NCI-H1694 (cell line): ENCODE measurements around the gene POU3F1.
A peak's percentile ranks its signal among the peaks of the same experiment; 100 is the strongest.
"Not testable (repeated sequence)": the region's sequence is repeated elsewhere in the genome, so short reads cannot be mapped to it uniquely, and the experiment has no call there.

ENCODE experiments used
- DNase-seq: peaks from one replicate; lab custom pipeline; 2025; lab: John Stamatoyannopoulos, UW

POU3F1 gene

DNA sequence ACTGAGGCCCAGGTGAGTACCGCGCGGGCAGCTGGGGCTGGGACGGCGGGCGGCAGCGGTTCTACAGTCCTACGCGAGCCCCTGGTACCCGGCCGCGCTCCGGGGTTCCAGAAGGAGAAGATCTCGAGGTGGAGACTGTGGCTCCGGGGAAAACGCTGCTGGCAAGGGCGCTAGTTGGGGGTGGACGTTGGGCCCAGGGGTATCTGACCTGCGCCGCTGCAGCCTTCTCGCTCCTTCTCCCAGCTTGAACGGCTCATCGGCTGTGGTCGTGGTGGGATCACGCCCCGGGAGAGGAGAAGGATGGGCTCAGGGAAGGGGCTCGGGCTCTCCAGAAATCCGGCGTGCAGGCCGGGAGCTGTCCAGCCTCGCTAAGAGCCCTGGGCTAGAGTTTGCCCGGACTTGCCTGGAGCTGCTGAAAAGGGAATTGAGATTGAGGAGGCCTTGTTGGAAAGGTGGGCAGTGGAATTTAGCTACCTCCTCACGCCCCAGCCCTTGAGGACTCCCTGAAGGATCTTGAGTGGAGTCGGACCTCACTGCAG is 1.1 kb upstream of the POU3F1 start:
- DNase-seq = no peak

DNA sequence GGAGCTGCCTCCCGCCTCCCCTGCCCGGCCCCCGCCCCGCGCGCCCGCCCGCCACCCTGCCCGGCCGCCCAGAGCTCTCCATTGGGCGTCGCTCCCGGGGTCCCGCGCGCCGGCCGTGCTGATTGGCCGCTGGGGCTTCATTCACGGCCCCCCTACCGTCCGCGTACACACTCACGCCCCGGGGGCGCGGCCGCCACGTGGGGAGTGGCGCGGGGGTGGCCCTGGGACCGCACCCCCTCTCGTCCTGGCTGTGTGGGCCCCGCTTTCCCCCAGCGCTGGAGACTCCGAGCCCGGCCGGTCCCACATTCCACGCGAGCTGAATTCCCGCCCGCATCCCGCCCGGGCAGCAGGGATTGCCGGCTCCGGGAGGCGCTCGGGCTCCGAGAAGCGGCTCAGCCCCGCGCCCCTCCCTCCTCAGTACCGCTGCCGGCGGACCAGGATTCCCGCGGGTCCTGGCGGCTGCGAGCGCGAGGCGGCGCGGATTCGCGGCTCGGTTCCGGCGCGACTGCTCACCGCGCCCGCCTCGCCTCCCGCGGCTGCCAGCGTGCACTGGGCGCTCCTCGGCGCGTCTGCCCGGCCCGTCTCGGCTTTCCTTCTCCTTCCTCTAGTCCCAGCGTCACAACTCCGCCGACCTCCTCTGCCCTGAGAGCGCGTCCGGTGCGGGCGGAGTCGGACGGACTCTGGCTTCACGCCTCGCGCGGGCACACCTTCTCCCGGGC is 450 bp upstream of the POU3F1 start:
- DNase-seq = no peak

- no peak for DNase-seq
Observed at GRCh38 chr1:38045401-38046332, 926 bp downstream of the POU3F1 start.

DNA sequence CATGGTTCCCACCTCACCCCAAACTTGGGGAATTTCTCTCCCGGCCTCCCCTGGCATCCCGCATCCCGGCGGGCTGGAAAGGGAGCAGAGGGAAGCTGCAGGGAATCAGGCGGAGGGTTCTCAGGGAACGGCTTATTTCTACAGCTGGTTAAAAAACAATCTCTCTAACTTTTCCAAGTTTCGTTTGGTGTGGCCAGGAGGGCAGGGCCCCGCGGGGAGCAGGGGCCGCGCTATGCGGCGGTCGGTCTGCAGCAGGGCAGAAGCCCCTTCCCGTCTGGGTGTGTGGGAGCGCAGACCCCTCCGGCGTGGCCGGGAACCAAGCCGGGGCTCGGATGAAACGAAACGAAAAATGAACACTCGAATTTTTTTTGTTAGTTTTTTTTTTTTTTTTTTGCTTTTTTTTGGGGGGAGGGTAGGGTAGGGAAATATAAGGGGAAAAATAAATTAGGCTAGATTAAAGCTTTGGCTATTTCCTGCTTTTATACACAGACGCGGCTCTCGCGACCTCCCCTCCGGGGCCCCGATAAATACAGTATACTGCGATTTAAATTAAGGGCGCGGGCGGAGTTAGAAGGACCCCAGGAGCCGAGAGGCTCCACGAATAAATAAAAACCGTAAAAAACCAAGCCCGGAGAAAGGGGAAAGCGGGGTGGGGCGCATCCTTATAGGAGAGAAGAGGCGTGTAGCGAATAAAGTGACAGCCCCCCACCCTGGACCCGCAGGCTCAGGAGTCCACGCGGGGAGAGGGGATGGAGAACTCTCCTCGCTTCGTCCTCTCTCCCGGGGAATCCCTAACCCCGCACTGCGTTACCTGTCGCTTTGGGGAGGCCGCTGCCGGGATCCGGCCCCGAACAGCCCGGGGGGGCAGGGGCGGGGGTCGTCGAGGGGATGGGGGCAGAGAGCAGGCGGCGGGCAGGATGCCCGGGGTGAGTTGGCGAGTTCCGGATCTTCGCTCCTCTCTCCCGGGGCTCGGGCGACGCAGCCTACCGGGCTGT is 2.1 kb downstream of the POU3F1 start:
- no peak for DNase-seq

DNA sequence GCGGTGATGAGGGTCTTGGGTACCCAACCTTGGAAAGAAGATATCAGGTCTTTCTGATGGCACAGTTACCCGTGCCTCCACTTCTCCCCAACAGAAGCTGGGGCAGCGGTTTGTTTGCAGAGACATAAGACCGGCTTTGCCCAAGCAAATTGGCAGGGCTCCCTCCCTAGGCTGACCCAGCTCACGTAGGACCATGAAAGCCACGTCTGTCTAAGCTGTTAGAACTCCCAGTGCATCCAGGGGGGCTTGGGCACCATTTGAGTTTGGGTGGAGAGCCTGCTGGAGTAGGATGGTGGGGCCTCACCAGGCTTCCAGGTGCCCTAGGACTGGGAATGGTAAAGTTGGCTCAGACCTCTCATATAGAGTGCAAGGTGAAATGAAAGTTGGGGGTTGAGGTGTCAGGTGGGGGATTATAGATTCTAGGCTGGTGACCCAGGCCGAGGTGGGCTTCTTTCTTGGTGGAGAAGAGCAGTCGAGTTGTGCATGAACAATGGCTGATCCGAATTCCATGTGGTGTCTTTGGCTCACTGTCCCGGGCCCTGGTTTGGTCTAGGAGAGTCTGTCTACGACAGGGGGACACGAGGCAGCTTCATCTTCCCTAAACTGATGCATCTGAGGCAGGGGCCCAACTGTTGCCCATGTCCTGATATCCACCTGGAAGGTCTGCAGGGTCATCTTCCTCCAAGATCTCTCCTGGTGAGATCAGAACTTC is 3.4 kb downstream of the POU3F1 start:
- DNase-seq = no peak

GRCh38 chr1:38041936-38042834 is 4.4 kb downstream of the POU3F1 start:
- DNase-seq = no peak

DNA sequence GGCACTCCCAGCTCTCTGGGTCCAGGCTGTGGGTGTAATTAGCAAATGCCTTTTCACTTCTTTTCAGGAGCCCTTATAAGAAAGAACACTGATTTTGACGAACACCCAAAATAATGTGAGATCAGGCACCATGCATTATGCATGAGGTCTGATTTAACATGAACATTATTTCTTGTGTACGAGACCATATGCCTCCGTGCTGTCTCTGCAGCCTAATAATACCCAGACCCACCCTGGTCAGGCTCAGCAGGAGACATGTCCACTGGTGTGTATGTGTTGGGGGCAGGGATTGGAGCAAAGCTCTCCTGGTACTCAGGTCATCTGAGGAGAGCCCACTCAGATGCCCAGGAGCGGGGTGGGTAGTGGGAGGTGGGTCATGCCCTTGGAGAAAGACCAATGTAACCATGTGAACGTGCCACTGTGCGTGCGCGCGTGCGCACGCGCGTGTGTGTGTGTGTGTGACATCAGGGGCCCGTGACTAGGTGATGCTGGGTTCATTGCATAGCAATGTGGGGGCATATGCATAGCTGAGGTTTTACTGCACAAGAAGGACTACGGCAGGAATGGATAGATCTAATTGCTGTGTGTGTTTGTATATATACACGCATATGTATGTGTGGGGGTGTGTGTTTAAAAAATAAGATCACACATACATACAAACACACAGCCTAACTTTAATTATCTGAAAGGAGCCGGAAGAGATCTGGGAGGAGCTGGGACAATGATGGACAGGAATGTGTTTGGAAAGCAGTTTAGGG is 7.1 kb downstream of the POU3F1 start:
- no peak for DNase-seq

DNA sequence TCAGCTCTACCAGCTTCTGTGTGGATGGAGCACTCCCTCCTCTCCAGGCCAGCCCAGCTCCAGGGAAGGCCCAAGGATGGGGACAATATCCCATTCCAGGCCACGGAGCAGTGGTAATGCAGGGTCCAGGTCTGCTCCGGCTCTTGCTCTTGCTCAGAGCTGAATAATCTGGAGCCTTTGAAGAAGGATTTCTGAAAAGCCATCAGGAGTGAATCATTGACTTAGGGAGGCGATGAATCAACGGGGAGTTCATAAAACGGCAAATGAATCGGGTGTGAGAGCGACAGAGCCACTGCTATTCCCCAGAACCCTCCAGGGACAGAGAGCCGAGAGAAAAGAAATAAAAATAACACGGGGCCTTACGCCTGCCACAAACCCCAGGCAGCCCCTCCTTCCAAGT is 7.7 kb downstream of the POU3F1 start:
- DNase-seq = no peak

DNA sequence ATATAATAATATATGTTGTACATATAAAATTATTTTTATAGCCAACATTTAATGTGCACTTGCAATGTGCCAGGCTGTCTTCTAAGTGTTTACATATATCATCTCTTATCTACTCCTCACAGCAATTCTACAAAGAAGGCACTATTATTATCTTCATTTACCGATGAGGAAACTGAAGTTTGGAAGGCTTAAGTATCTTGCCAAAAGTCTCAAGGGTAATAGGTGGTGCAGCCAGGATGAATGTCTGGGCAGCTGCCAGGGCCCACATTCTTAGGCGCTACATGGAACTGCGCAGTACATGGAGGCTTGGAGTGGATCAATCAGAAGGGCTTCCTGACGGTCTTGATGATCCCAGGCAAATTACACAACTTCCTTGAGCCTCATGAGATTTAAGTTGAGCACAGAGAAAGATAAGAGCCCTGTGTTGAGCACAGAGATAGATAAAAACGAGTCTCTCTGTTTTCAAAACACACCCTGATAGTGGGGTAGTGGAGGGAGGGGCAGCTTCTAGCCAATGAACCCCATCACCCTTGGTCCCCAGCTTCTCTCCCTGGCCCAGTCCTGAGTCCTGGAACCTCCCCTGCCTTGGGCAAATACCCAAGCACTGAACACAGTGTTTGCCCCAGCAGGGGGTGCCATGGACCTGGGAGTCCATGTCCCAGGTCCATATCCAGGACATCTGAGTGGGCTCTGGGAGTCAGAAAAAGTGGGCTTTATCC is 9.2 kb downstream of the POU3F1 start:
- no peak for DNase-seq

- no peak for DNase-seq
Observed at GRCh38 chr1:38034871-38035270, 11.7 kb downstream of the POU3F1 start.

- not testable (repeated sequence) for DNase-seq
Observed at GRCh38 chr1:38032992-38033391, 13.6 kb downstream of the POU3F1 start.

DNA sequence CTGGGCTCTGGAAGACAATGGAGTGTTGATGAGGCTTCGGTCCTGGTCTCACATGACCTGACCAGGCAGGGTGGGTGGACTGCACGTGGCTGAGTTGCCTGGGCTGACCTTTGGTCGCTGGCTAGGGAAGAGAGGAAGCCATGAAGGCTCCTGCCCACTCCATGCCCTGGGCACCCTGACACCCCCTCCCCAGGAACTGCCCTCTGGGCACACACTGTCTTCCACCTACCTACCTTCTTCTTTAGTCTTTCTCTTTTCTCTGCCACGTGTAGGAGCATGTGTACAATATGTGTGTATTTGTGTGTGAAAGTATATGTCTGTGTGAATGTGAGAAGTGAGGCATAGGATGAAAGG is 15.1 kb downstream of the POU3F1 start:
- DNase-seq = no peak

GRCh38 chr1:38030596-38031512 is 15.7 kb downstream of the POU3F1 start:
- no peak for DNase-seq

GRCh38 chr1:38029685-38030511 is 16.7 kb downstream of the POU3F1 start:
- DNase-seq = no peak

DNA sequence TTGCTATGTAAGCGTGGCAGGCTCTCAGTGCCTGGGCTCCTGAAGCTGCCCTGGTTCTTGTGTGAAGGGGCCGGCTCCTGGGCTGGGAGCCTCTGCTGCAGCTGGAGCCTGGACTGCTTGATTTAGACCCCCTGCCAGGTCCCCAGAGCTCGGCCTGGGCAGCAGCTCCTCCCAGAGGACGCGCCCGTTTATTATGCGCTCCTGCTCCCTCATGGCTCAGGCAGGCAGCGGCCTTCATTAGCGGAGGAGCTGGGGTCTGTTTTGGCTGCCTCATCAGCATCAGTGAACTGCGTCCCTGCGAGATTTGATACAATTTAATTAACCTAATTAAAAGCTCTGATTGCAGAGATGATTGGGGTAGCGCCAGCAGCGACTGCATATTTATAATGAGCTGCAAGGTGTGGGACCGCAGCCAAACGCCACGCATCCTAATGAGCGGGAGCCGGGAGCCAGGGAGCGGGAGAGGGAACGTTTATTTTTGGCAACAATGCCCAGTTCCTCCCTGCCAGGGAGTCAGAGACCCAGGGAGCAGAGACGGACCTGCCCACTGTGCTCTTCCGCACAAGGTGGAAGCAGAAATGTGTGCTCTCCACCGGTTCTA is 17.4 kb downstream of the POU3F1 start:
- DNase-seq = peak; percentile 60

DNA sequence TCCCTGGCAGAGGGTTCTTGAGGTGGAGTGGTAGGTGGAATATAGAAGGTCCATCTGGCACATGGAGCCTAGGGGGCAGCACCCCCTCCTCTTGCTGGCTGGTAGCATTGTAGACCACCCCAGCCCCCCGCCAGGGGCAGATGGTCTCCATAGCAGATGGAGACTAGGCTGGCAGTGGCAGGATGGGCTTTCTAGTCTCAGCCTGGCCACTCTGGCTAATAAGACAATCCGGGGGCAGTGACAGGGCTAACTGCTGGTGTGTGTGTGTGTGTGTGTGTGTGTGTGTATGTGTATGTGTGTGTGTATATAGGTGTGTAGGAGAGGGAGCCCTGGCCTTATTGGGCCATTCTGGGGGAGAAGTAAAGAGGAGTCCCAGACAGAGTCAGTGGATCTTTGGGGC is 17.9 kb downstream of the POU3F1 start:
- DNase-seq = no peak
